GM19023 (cell line): ENCODE data around the gene CD101.

Experiments
- ATAC-seq: cut with Tn5 transposase; IDR thresholded peaks from one replicate; pipeline ENCODE4 v1.9.1; 2021; ENCODE audit warnings: mild to moderate bottlenecking, moderate library complexity; ENCODE audit not compliant: unreplicated experiment

CD101 gene

GRCh38 chr1:117013309-117013858, 11.8 kb downstream of the CD101 start:
- no peak for ATAC-seq

GRCh38 chr1:117014209-117014608, 12.6 kb downstream of the CD101 start:
- ATAC-seq = no peak

GRCh38 chr1:117015724-117016123, 14.2 kb downstream of the CD101 start:
- no peak for ATAC-seq

GRCh38 chr1:117017062-117017461, 15.5 kb downstream of the CD101 start:
- ATAC-seq = no peak

GRCh38 chr1:117017648-117018047, 16.1 kb downstream of the CD101 start:
- no peak for ATAC-seq

- no peak for ATAC-seq
Measured at GRCh38 chr1:117020526-117021156, 19.1 kb downstream of the CD101 start.

GRCh38 chr1:117022114-117022513, 20.6 kb downstream of the CD101 start:
- ATAC-seq = no peak

GRCh38 chr1:117025568-117025967, 24.0 kb downstream of the CD101 start:
- ATAC-seq = no peak

- no peak for ATAC-seq
Measured at GRCh38 chr1:117026361-117026760, 24.8 kb downstream of the CD101 start.

GRCh38 chr1:117029685-117030084, 28.1 kb downstream of the CD101 start:
- ATAC-seq = no peak

GRCh38 chr1:117030271-117030877, 28.8 kb downstream of the CD101 start:
- ATAC-seq = no peak

GRCh38 chr1:117032266-117032665, 30.7 kb downstream of the CD101 start:
- ATAC-seq = no peak

- no peak for ATAC-seq
Measured at GRCh38 chr1:117032681-117033539, 31.4 kb downstream of the CD101 start.

- no peak for ATAC-seq
Measured at GRCh38 chr1:117033772-117034171, 32.2 kb downstream of the CD101 start.

GRCh38 chr1:117034791-117035290, 33.3 kb downstream of the CD101 start:
- ATAC-seq = no peak

GRCh38 chr1:117036018-117036461, 34.5 kb downstream of the CD101 start:
- ATAC-seq = no peak

- no peak for ATAC-seq
Measured at GRCh38 chr1:117037802-117038201, 36.2 kb downstream of the CD101 start.

GRCh38 chr1:117038236-117038635, 36.7 kb downstream of the CD101 start:
- ATAC-seq = no peak

GRCh38 chr1:117044217-117044616, 42.7 kb downstream of the CD101 start:
- ATAC-seq = no peak

- no peak for ATAC-seq
Measured at GRCh38 chr1:117045644-117046043, 44.1 kb downstream of the CD101 start.

GRCh38 chr1:117046781-117047180, 45.2 kb downstream of the CD101 start:
- ATAC-seq = no peak
